Glutamatergic neuron (in vitro differentiated cells): ENCODE results near the gene USP9X. TPM values are rescaled to one million over a fixed set of nuclear protein-coding genes. Genes with fewer than 3 reads are reported as not detected.

Experiments
- DNase-seq: peaks from one replicate; pipeline ENCODE4 v3.0.0; 2022
- H3K27ac Mint-ChIP-seq: one replicate; pipeline ENCODE4 v1.8.0; 2020; ENCODE audit warnings: mild to moderate bottlenecking, mixed read lengths, inconsistent platforms; ENCODE audit not compliant: unreplicated experiment
- H3K27me3 Mint-ChIP-seq: one replicate; pipeline ENCODE4 v1.8.0; 2020; ENCODE audit warnings: mild to moderate bottlenecking, moderate library complexity, mixed read lengths, inconsistent platforms; ENCODE audit not compliant: unreplicated experiment
- H3K36me3 Mint-ChIP-seq: one replicate; pipeline ENCODE4 v1.8.0; 2020; ENCODE audit warnings: mild to moderate bottlenecking, mixed read lengths, inconsistent platforms; ENCODE audit not compliant: unreplicated experiment
- H3K4me1 Mint-ChIP-seq: one replicate; pipeline ENCODE4 v1.8.0; 2020; ENCODE audit warnings: mild to moderate bottlenecking, low read depth, mixed read lengths, inconsistent platforms; ENCODE audit not compliant: unreplicated experiment
- H3K4me3 Mint-ChIP-seq: one replicate; pipeline ENCODE4 v1.8.0; 2020; ENCODE audit warnings: mild to moderate bottlenecking, mixed read lengths, inconsistent platforms; ENCODE audit not compliant: unreplicated experiment
- H3K9me3 Mint-ChIP-seq: one replicate; pipeline ENCODE4 v1.8.0; 2020; ENCODE audit warnings: mild to moderate bottlenecking, moderate library complexity, mixed read lengths, inconsistent platforms; ENCODE audit not compliant: unreplicated experiment
- CTCF ChIP-seq: fragments of 200-600 bp; sonication (generic); IDR thresholded peaks from one replicate; pipeline ENCODE4 v1.5.0; 2021; ENCODE audit not compliant: partially characterized antibody, unreplicated experiment
- total RNA-seq: library from RNA; stranded (reverse); fragmentation: NEBNext Ultra II Directional; extraction: Animal tissue kit (Norgen Biotek cat#: 25700); gene quantifications from one replicate; pipeline ENCODE4 v1.2.1, GENCODE V29; 2021; ENCODE audit not compliant: unreplicated experiment

USP9X gene
- total RNA-seq, 1 donor from 2014 or later: 120 TPM

- Mint-ChIP-seq H3K36me3 (no peaks in the 10 kb centered on the region), H3K4me3 (no peak overlapping the region), H3K4me1 (peaks cover 3% of the 10 kb centered on the region), H3K27me3 (peaks cover 1% of the 10 kb centered on the region), H3K9me3 (no peaks in the 10 kb centered on the region), H3K27ac (no peak overlapping the region)
- TF ChIP-seq CTCF: no peak
- DNase-seq: no peak
These were observed 36.5 kb downstream of the USP9X start for GRCh38 chrX:41121766-41122165.

GRCh38 chrX:41122664-41123257 lies 37.5 kb downstream of the USP9X start:
- Mint-ChIP-seq H3K27me3 (peaks cover 1% of the 10 kb centered on the region), H3K36me3 (no peaks in the 10 kb centered on the region), H3K4me3 (no peak overlapping the region), H3K4me1 (no peaks in the 10 kb centered on the region), H3K9me3 (no peaks in the 10 kb centered on the region), H3K27ac (no peak overlapping the region)
- no peak for TF ChIP-seq CTCF
- no peak for DNase-seq

- Mint-ChIP-seq H3K9me3 (no peaks in the 10 kb centered on the region), H3K36me3 (no peaks in the 10 kb centered on the region), H3K27ac (no peak overlapping the region), H3K27me3 (no peaks in the 10 kb centered on the region), H3K4me1 (no peaks in the 10 kb centered on the region), H3K4me3 (no peak overlapping the region)
- DNase-seq: no peak
- no peak for TF ChIP-seq CTCF
These were observed 42.4 kb downstream of the USP9X start for GRCh38 chrX:41127477-41128192.

GRCh38 chrX:41128955-41129354 lies 43.7 kb downstream of the USP9X start:
- H3K27ac Mint-ChIP-seq: no peak overlapping the region
- H3K4me3 Mint-ChIP-seq: no peak overlapping the region
- H3K4me1 Mint-ChIP-seq: no peaks in the 10 kb centered on the region
- H3K9me3 Mint-ChIP-seq: no peaks in the 10 kb centered on the region
- H3K27me3 Mint-ChIP-seq: no peaks in the 10 kb centered on the region
- DNase-seq: no peak
- H3K36me3 Mint-ChIP-seq: no peaks in the 10 kb centered on the region
- no peak for TF ChIP-seq CTCF

GRCh38 chrX:41131766-41132165 lies 46.5 kb downstream of the USP9X start:
- no peak overlapping the region for H3K4me3 Mint-ChIP-seq
- no peak for TF ChIP-seq CTCF
- no peaks in the 10 kb centered on the region for H3K4me1 Mint-ChIP-seq
- H3K9me3 Mint-ChIP-seq: no peaks in the 10 kb centered on the region
- H3K27ac Mint-ChIP-seq: no peak overlapping the region
- no peak for DNase-seq
- no peaks in the 10 kb centered on the region for H3K27me3 Mint-ChIP-seq
- no peaks in the 10 kb centered on the region for H3K36me3 Mint-ChIP-seq
